MG63 (cell line): ENCODE data around the gene RAB24. TPM values are rescaled to one million over a fixed set of nuclear protein-coding genes. Genes with fewer than 3 reads are reported as not detected.

ENCODE experiments used
- DNase-seq: peaks from one replicate; pipeline ENCODE4 v3.0.0-alpha.2; 2020
- H3K27me3 ChIP-seq: fragments of 250-450 bp; sonication (Bioruptor Pico); 2 replicates; pipeline ENCODE4 v1.5.1; 2020; ENCODE audit warnings: mild to moderate bottlenecking, moderate library complexity
- H3K36me3 ChIP-seq: fragments of 250-450 bp; sonication (Bioruptor Pico); 2 replicates; pipeline ENCODE4 v1.5.1; 2020; ENCODE audit warnings: mild to moderate bottlenecking, moderate library complexity
- H3K4me3 ChIP-seq: fragments of 250-450 bp; sonication (Bioruptor Pico); 2 replicates; pipeline ENCODE4 v1.5.1; 2020; ENCODE audit warnings: mild to moderate bottlenecking, moderate library complexity
- H3K9me3 ChIP-seq: fragments of 250-450 bp; sonication (Bioruptor Pico); 2 replicates; pipeline ENCODE4 v1.5.1; 2020; ENCODE audit warnings: mild to moderate bottlenecking, moderate library complexity
- total RNA-seq: library from RNA; depleted of rRNA; stranded (reverse); fragments of >200 nt; shearing (Covaris generic); gene quantifications from 2 replicates; pipeline ENCODE4 v1.2.3, GENCODE V29; 2014; ENCODE audit warnings: low replicate concordance

Gene RAB24
- total RNA-seq, 1 experiment from 2014 or later = 50.3 TPM

- H3K36me3 ChIP-seq = peaks cover 88% of the 10 kb centered on the region
- no peaks in the 10 kb centered on the region for H3K9me3 ChIP-seq
Measured at GRCh38 chr5:177335701-177336065, 32.2 kb upstream of the RAB24 start.

GRCh38 chr5:177334781-177335700, 31.5 kb upstream of the RAB24 start:
- Histone ChIP-seq H3K36me3 (peaks cover 86% of the 10 kb centered on the region), H3K9me3 (no peaks in the 10 kb centered on the region), H3K4me3 (no peak overlapping the region), H3K27me3 (no peaks in the 10 kb centered on the region)
- DNase-seq = no peak

More at GRCh38 chr5:177335701-177336065, 32.2 kb upstream of the RAB24 start:
- H3K27me3 ChIP-seq = no peaks in the 10 kb centered on the region
- no peak overlapping the region for H3K4me3 ChIP-seq
- no peak for DNase-seq

GRCh38 chr5:177334155-177334551, 30.6 kb upstream of the RAB24 start:
- peaks cover 86% of the 10 kb centered on the region for H3K36me3 ChIP-seq
- H3K9me3 ChIP-seq = no peaks in the 10 kb centered on the region
- H3K27me3 ChIP-seq = no peaks in the 10 kb centered on the region
- no peak overlapping the region for H3K4me3 ChIP-seq
- no peak for DNase-seq

- Histone ChIP-seq H3K36me3 (peaks cover 87% of the 10 kb centered on the region), H3K4me3 (no peak overlapping the region), H3K27me3 (no peaks in the 10 kb centered on the region), H3K9me3 (no peaks in the 10 kb centered on the region)
- DNase-seq = no peak
Measured at GRCh38 chr5:177333420-177334154, 30.1 kb upstream of the RAB24 start.

- no peak overlapping the region for H3K4me3 ChIP-seq
- DNase-seq = no peak
- no peaks in the 10 kb centered on the region for H3K9me3 ChIP-seq
- H3K27me3 ChIP-seq = no peaks in the 10 kb centered on the region
- peaks cover 85% of the 10 kb centered on the region for H3K36me3 ChIP-seq
Measured at GRCh38 chr5:177332896-177333260, 29.4 kb upstream of the RAB24 start.

GRCh38 chr5:177332031-177332895, 28.7 kb upstream of the RAB24 start:
- Histone ChIP-seq H3K4me3 (no peak overlapping the region), H3K36me3 (peaks cover 79% of the 10 kb centered on the region), H3K27me3 (no peaks in the 10 kb centered on the region), H3K9me3 (no peaks in the 10 kb centered on the region)
- no peak for DNase-seq

- Histone ChIP-seq H3K36me3 (peaks cover 74% of the 10 kb centered on the region), H3K4me3 (no peak overlapping the region), H3K27me3 (no peaks in the 10 kb centered on the region), H3K9me3 (no peaks in the 10 kb centered on the region)
- no peak for DNase-seq
Measured at GRCh38 chr5:177330991-177331842, 27.7 kb upstream of the RAB24 start.

- no peaks in the 10 kb centered on the region for H3K27me3 ChIP-seq
- no peak overlapping the region for H3K4me3 ChIP-seq
- H3K36me3 ChIP-seq = peaks cover 70% of the 10 kb centered on the region
- H3K9me3 ChIP-seq = no peaks in the 10 kb centered on the region
- no peak for DNase-seq
Measured at GRCh38 chr5:177329883-177330282, 26.4 kb upstream of the RAB24 start.

GRCh38 chr5:177328545-177329231, 25.2 kb upstream of the RAB24 start:
- Histone ChIP-seq H3K27me3 (no peaks in the 10 kb centered on the region), H3K9me3 (no peaks in the 10 kb centered on the region), H3K36me3 (peaks cover 63% of the 10 kb centered on the region), H3K4me3 (no peak overlapping the region)
- DNase-seq = no peak

- H3K27me3 ChIP-seq = no peaks in the 10 kb centered on the region
- H3K36me3 ChIP-seq = peaks cover 55% of the 10 kb centered on the region
- no peaks in the 10 kb centered on the region for H3K9me3 ChIP-seq
- H3K4me3 ChIP-seq = peak overlapping the region; percentile 18
- DNase-seq = peak; percentile 91
Measured at GRCh38 chr5:177327539-177328522, 24.3 kb upstream of the RAB24 start.

- H3K4me3 ChIP-seq = no peak overlapping the region
- H3K27me3 ChIP-seq = no peaks in the 10 kb centered on the region
- peaks cover 45% of the 10 kb centered on the region for H3K36me3 ChIP-seq
- no peaks in the 10 kb centered on the region for H3K9me3 ChIP-seq
- no peak for DNase-seq
Measured at GRCh38 chr5:177325868-177326381, 22.4 kb upstream of the RAB24 start.

- Histone ChIP-seq H3K4me3 (no peak overlapping the region), H3K9me3 (no peaks in the 10 kb centered on the region), H3K27me3 (no peaks in the 10 kb centered on the region), H3K36me3 (peaks cover 35% of the 10 kb centered on the region)
- DNase-seq = no peak
Measured at GRCh38 chr5:177320879-177321278, 17.4 kb upstream of the RAB24 start.

GRCh38 chr5:177319913-177320588, 16.5 kb upstream of the RAB24 start:
- Histone ChIP-seq H3K27me3 (no peaks in the 10 kb centered on the region), H3K36me3 (peaks cover 27% of the 10 kb centered on the region), H3K4me3 (no peak overlapping the region), H3K9me3 (no peaks in the 10 kb centered on the region)
- no peak for DNase-seq

GRCh38 chr5:177317959-177318377, 14.4 kb upstream of the RAB24 start:
- Histone ChIP-seq H3K27me3 (no peaks in the 10 kb centered on the region), H3K36me3 (peaks cover 20% of the 10 kb centered on the region), H3K4me3 (no peak overlapping the region), H3K9me3 (no peaks in the 10 kb centered on the region)
- peak; percentile 74 for DNase-seq
